Stromal cell of bone marrow (primary cell): ENCODE data around the gene ACSF2.

ENCODE experiments used
- DNase-seq: peaks from one replicate; pipeline ENCODE4 v3.0.0-alpha.2; 2012; ENCODE audit warnings: low read depth

The ACSF2 gene

DNA sequence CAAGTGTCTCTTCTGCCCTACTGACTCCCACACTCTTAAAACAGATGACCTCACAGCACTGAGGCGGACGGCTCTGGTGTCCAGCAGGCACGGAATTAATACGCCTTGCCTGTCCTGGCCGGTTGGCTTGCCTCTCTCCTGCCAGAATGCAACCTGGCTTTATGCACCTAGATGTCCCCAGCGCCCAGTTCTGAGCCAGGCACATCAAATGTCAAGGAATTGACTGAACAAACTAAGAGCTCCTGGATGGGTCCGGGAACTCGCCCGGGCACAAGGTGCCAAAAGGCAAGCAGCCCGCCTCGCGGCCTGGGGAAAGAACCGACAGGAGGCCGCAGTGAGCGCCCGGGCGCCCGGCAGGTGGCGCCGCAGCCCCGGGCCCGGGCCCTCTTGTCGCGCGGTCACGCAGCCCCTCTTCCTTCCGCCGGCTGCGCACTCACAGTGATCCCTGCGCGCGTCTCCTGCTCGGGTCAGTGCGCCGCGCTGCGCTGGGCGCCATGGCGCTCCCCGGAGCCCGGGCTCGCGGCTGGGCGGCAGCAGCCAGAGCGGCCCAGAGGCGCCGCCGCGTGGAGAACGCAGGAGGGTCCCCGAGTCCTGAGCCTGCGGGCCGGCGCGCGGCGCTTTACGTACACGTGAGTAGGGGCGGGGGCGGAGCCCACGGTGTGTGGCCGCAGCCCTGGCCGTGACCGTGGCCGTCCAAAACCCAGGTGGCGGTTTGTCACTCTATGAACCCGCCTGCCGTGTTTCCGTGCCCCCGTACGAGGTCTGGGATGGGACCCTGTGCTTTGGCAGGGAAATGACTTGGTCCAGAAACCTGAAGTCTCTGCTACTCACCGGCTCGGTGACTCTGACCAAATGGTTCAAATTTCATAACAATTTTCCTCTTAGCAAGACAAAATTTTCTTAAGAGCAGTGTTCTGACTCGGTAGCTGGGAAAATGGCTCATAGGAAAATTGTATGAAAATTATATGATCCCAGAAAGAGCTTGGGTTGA lies 52.7 kb downstream of the ACSF2 start, which contains the start of gene RSAD1:
Gene RSAD1, plus strand, starts transcription at position 470 of the 991 bp plus-strand sequence. Its CDS starts 25 bp downstream, at position 495.
- peak; percentile 63 for DNase-seq

DNA sequence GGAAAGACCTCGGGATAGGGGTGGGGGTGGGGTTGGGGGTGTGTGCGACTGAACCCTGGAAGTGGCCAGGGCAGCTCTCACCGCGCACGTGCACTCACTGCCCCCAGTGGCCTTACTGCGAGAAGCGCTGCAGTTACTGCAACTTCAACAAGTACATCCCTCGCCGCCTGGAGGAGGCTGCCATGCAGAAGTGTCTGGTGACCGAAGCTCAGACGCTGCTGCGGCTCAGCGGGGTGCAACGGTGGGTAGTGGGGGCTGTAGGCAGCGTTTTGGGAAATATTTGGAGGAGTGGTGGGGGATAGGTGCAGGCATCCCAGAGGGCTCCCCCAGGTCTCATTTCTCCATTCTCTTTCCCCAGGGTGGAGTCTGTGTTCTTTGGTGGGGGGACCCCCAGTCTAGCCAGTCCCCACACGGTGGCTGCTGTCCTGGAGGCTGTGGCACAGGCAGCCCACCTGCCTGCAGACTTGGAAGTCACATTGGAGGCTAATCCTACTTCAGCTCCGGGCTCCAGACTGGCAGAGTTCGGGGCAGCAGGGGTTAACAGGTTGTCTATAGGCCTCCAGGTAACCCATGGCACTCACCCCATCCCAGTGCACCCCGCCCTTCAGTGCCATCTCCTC lies 53.6 kb downstream of the ACSF2 start:
- peak; percentile 44 for DNase-seq

DNA sequence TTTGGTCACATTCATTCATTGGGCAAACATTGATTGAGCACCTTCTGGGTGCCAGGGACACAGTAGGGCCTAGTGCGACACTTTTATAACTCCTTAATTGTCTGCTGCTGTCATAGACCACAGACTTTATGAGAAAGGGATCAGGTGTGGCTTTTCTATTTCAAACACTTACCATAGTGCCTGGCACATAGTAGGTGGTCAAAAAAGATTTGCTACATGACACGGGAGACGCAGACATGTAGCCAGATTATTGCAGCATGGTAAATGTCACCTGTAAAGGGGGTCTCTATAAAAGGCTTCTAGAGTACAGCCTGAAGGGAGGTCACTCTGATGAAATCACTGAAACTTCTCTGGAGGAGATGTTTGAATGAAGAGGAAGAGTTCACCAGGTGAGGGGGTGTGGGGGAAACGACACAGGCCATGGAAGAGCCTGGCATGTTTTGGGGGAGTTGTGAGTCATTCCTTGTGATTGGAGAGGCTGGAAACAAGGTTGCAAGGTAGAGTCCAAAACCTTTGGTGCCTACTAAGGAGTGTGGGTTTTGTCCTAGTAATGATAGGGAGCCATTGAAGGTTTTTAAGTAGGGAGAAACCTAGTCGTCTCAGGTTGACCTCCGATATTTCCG lies 54.2 kb downstream of the ACSF2 start:
- DNase-seq = no peak

DNA sequence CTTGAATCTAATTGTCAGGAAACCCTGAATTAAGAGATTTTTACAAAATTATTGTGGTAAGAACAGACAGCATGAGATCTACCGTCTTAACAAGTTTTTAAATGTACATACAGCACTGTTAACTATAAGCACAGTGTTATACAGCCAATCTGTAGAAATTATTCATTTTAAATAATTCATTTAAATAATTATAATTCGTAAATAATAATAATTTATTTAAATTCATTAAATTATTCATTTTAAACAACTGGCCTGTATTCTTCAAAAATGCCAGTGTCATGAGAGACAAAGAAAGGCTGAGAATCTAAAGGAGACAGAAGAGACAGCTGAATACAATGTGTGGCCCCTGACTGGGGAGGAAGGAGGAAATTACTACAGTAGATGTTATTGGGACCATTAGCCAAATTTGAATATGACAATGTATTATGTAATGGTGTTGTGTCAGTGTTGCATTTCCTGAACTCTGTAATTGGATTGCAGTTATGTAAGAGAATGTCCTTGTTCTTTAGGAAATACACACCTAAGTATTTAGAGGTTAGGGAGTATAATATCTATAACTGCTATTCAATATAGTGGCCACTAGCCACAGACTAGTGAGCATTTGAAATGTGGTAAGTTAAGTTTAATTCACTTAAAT lies 55.0 kb downstream of the ACSF2 start:
- no peak for DNase-seq

DNA sequence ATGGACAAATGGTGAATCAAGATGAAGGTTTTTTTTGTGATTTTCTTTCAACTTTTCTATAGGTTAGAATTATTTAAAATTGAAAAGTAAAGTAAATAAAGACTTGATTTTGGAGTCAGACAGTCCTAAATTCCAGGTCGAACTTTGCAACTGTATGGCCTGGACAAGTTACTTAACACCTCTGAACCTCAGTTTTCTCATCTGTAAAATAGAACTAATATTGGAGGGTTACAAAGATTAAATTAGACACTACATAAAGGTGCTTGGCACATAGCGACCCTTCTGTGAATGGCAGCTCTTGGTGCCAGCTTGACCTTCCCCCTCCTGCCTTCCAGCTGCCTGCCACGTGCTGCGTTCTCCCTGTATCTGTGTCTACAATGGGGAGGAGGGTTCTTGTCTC lies 55.6 kb downstream of the ACSF2 start:
- DNase-seq = no peak

DNA sequence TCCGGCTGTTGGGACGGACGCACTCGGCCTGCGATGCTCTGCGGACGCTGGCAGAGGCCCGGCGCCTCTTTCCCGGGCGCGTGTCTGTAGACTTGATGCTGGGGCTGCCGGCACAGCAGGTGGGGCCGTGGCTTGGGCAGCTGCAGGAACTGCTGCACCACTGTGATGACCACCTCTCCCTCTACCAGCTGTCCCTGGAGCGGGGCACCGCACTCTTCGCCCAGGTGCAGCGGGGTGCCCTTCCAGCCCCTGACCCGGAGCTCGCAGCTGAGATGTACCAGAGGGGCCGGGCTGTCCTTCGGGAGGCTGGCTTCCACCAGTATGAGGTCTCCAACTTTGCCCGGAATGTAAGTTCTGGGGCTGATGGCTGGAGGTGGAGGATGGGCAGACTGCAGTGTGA lies 56.1 kb downstream of the ACSF2 start:
- DNase-seq = no peak

DNA sequence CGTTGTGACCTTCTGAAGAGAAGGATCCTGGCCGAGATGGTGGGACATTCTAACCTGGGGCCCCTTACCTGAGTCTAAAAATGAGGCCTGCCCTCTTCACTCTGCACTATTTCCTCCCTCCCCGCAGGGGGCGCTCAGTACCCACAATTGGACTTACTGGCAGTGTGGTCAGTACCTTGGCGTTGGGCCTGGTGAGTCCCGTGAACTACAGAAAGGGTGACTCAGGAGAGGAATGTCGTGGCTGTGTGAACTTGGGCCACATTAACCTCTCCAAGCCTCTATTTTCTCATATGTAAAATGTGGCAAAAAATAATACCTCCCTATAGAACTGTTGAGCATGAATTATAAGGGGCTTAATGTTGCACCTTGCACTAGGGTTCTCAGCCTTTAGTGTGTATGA lies 56.5 kb downstream of the ACSF2 start:
- DNase-seq = peak; percentile 96

DNA sequence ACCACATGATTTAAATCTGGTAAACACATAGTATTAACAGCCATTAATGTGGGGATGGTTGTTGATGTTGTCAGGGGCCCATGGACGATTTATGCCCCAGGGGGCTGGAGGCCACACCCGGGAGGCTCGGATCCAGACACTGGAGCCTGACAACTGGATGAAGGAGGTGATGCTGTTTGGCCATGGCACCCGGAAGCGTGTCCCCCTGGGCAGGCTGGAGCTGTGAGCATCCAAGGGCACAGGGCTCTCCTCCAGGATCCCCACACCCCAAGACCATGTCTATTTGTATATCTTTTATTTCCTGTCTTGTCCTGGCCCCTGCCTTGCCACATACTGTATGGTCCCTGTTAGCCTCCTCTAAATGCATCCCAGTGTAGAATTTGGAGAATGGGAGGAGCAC lies 57.2 kb downstream of the ACSF2 start:
- no peak for DNase-seq

DNA sequence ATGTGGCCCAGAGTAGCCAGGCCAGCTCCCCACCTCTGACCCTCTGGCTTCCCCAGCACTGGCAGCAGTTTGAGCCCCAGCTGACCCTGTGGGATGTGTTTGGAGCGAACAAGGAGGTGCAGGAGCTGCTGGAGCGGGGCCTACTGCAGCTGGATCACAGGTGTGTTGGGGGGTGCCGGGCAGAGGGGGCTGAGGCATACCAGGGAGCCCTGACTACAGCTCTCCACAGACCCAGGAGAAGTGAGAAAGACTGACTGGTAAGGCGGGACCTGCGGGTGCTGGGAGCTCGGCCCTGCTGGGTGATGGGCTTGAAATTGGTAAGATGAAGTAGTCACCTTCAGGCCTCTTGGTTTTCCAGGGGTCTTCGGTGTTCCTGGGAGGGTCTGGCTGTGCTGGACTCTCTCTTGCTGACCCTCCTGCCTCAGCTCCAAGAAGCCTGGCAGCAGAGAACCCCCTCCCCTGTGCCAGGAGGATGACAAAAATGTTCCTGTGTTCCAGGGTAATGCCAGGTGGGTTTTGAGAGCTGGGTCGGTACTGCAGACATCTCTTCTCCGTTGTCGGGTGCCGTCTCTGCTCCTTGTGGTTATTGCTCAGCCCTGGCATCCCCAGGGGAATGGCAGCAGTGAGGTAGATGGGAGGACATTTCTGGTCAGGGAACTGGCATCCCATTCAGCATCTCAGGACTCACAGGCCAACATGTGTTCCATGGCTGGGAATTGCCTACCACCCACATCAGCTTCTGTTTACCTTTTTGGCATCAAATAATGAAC lies 58.6 kb downstream of the ACSF2 start:
- no peak for DNase-seq

DNA sequence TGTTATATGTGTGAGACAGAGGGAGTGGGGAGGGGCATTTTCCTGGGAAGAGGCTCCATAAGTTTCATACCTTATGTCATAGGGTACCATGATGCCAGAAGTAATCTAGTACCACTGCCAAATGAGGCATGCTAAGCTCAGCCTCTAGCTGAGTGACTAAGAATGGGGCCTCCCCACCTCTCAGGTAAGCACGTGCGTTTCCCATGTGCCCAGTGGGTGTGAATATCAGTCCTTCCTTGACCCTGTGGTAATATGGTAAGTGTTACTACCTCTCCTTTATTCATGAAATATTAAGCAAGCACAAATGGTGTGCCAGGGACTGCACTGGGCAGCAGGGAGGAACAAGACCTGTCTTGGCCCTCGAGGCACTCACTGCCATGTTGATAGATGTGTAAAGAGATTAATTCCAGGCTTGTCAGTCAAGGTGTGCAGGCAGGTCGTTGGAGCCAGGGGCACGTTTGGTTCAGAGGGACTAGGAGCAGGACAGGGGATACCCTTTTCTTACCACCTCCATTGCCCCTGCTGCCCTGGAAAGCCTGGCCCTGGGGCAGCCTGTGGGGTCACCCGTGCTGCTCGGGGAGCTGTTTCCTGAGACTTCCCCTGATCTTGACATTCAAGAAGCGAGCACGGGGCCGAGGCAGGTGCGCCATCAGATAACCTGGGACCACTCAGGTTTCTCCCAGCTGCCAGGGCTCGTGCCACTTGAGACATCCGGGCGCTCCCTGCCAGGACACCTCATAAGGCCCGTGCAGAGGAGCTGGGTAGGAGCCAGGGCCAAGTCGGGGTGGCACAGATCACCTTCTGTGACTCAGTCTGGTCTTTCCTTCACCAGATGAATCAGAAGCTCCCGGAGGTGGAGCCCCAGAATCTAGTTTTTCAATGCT lies 61.4 kb downstream of the ACSF2 start:
- DNase-seq = no peak

DNA sequence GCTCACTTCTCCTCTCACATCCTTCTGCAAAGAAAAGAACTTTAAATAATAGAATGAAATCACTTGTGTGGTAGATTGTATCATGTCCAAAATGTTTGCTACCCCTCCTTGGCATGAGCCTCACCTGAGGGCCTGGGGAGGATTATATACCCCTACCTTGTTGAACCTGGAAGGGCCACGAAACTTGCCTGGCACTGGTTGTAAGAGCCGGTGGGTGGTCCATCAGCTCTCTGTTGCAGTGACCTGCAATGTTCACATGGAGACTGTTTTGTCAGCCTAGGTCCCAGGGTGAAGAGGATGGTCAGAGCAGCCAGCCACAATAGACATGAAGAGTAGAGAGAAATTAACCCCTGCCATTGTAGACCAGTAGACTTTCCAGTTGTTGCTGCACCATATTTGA lies 62.9 kb downstream of the ACSF2 start:
- DNase-seq = no peak

DNA sequence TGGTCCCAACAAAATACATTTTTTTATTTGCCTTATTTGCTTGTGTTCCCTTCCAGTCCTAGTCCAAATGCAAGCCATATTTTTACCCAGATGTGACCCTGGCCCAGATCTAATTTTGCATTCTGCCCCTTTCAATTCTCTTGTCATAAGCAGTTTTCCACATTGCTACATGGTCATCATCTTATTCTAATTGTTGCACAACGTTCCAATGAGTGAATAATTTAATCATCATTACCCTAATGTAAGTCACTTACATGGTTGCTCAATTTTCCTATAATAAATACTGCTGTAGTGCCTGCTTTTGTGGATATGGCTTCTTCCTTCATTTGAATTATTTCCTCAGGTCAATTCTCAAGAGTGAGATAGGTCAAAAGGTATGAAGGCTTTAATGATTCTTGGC lies 65.5 kb downstream of the ACSF2 start:
- no peak for DNase-seq

DNA sequence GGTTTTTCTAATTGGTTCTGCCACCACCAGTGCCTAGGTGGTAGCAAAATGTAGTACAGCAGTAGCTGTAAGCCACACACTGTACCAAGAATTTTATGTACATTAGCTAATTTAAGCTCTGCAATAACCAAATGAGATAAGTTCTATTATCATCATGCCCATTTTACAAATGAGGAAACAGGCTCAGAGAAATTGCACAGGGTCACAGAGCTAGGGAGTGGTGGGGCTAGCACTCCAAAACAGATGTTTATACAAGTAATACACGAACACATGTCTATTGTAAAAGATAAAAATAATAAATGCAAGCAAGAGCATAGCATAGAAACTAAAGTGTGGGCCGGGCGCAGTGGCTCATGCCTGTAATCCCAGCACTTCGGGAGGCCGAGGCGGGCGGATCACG lies 66.2 kb downstream of the ACSF2 start:
- DNase-seq = no peak

DNA sequence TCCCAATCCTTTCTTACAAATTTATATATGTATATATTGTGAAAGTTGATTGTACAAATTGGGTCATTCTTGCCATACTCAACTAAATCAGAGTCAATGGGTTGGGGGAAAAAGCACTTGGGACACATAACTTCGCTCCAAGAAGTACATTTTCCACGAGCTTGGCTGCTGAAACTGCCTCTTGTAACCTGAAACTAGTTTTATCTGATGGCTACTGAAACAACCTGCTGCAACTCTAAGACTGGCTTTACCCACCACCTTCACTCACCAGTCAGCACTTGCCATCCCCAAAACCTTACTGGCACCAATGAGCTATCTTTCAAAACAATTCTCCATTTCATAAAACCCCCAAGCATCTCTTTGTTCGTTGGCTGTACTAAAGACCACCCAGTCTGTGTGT lies 67.7 kb downstream of the ACSF2 start:
- no peak for DNase-seq

DNA sequence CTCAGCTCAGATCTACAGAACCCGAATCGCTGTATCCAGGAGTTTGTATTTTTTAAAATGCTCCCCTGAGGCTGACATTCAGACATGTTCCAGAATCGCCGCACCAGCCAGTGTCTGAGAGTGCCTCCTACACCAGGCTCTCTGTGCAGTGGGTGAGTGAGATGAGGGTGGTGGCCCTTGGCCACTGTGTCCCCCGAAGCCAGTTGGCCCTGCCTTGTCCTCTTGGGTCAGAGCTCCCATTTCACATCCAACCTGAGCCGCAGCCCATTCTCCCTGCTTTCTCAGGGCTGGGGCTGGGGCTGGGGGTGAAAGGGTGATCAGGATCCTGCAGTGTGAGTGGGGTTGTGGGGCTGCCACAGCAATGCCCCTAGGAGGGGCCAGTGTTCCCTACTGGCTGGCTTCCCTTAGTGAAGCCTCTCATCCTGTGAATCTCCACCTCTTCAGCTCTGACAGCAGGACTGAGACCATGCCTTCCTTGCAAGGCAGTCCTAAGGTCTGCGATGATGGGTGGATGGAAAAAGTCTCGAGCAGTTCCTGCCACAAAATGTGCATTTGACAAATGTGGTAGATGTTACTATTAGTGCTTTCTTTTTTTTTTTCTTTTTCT lies 69.3 kb downstream of the ACSF2 start:
- no peak for DNase-seq

DNA sequence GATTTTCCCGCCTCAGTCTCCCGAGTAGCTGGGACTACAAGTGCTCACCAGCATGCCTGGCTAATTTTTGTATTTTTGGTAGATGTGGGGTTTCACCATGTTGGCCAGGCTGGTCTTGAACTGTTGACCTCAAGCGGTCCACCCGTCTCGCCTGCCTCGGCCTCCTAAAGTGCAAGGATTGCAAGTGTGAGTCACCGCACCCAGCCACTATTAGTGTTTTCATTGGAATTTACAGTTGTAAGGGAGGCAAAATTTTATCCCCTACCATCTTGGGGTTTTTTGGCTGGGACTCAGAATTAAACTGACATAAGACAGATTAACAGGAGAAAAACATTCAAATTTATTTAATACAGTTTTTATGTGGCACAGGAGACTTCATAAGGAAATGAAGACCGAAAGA lies 69.9 kb downstream of the ACSF2 start:
- no peak for DNase-seq

DNA sequence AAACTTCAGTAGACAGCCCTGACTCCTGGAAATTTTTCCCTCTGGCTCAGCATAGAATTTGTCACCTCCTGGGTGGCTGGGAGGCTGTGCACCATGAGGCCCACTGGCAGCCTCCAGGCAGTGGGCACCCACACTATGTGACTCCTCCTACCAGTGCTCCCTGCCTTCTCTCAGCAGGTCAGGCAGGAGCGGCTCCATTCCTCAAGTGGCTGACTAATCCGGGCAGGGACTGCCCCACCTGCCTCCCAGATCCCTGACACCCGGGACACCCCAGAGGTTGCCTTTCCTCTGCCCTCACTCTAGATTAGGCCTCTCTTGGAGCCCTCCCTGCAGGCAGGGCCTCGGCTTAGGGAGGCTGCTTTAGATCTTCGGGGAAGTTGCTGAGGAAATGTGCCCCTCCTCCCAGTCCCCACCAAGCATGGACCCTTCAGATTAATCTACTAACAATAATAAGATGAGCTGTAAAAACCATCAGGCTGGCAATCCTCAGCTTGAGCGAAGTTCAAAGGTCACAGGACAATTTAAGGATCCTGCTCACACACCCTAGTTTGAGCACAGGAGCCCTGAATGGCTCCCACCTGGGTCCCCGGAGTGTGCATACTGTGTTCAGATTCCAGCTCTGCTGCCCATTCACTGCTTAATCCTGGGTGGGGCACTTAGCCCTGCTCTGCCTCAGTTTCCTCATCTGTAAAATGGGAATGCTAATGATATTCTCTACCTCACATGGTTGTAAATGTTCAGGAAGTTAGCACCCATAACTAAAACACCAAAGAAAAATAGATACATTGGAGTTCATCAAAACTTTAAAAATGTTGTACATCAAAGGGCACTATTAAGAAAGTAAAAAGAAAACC lies 72.2 kb downstream of the ACSF2 start:
- no peak for DNase-seq

DNA sequence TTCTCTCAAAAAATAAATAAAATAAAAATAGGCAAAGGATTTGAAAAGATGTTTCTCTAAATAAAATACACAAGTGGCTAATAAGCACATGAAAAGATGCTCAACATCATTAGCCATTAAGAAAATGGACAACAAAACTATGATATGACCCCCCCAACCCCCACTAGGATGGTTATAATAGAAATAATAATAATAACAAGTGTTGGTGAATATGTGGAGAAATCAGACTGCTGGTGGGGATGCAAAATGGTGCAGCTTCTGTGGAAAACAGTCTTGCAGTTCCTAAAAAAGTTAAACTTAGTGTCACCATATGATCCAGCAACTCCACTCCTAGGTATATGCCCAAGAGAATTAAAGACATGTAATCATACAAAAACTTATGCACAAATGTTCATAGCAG lies 73.3 kb downstream of the ACSF2 start:
- DNase-seq = no peak

DNA sequence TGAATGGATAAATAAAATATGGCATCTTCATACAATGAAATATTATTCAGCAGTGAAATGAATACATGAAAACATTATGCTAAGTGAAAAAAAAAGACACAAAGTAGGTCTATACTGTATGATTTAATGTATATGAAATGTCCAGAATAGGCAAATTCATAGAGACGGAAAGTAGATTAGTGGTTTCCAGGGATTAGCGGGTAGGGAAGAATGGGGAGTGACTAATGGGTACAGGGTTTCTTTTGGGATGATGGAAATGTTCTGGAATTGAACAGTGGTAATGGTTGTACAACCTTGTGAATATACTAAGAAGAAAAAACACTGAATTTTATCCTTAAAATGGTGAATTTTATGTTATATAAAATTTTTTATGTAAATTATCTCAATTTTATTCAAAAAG lies 73.7 kb downstream of the ACSF2 start:
- no peak for DNase-seq
